ENCODE data around the gene KLHL17. TPM values are rescaled to one million over a fixed set of nuclear protein-coding genes. Genes with fewer than 3 reads are reported as not detected.
"Not testable (repeated sequence)": the region's sequence is repeated elsewhere in the genome, so short reads cannot be mapped to it uniquely, and the experiment has no call there.

Gene KLHL17
- total and polyA plus RNA-seq, 5 donors from 2014 or later, result 1.5 to 28.4 (median 1.6) TPM

DNA sequence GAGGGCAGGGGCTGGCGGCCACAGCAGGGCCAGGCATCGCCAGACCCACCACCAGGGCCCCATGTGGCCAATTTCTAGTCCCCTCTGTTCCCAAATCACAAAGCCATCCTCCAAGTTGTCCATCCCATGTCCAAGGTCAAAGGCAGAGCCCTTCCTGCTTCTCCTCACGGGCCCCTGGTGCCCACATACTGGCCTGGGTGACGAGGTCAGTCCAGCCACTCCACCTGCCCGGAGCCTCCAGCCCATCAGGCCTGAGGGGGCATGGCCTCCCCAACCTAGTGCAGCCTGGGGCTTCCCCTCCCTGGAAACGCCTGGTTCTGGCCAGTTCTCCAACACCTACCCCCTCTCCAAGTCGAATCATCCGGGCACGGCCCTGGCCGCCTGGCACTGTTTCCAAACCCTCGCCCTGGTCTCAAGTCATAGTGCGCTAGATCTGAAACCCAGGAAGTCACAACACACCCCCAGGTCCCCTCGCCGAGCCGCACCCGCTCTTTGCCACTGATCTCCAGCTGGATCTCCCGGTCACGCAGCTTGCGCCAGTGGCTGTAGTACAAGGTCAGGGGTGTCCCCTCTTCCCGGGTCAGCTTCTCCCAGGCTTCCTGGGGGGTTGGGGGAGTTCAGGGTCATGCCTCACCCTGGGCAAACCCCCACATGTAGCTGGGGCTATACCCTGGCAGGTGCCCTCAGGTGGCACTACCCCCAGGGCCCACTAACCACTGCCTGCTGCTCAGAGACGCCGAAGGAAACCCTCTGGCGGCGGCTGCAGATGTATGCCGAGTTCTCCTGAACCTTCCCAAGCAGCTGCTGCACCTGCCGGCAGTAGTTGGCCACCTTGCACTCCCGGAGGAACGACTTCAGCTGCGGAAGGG lies 14.5 kb upstream of the KLHL17 start:
- H3K27ac Mint-ChIP-seq, result no peak overlapping the region
- Histone ChIP-seq H3K27ac (ENCODE audit: insufficient read depth, low read length, poor library complexity, severe bottlenecking) (no peak overlapping the region), H3K4me1 (ENCODE audit: control insufficient read depth, insufficient read depth, low read length, poor library complexity, severe bottlenecking) (peaks cover 21% of the 10 kb centered on the region), H3K36me3 (ENCODE audit: control insufficient read depth, insufficient read depth, low read length) (peaks cover 35% of the 10 kb centered on the region), H3K4me3 (ENCODE audit: low read depth, low read length) (no peak overlapping the region), H3K9me3 (ENCODE audit: control insufficient read depth in 2 of 2, low read length in 2 of 2) (no peaks in the 10 kb centered on the region), H3K27me3 (ENCODE audit: control insufficient read depth, insufficient read depth, low read length) (no peaks in the 10 kb centered on the region)
- H3K9me3 Mint-ChIP-seq, result peaks cover 0 to 1% (median 0%) of the 10 kb centered on the region in 7 donors
- H3K27me3 Mint-ChIP-seq, result peaks cover 10% of the 10 kb centered on the region
- peak overlapping the region in 1 of 4 donors; percentile 10 for H3K4me3 Mint-ChIP-seq
- peaks cover 31% of the 10 kb centered on the region for H3K36me3 Mint-ChIP-seq
- H3K4me1 Mint-ChIP-seq, result peaks cover 0 to 9% (median under 1%) of the 10 kb centered on the region in 4 donors
- DNase-seq (no peak), ATAC-seq (ENCODE audit: low read depth in 2 of 2) (no peak)

- not testable (repeated sequence) for H3K27ac Mint-ChIP-seq; H3K4me1 Mint-ChIP-seq; H3K9me3 Mint-ChIP-seq; H3K4me3 Mint-ChIP-seq; H3K27ac ChIP-seq (ENCODE audit: insufficient read depth, low read length, poor library complexity, severe bottlenecking); H3K27me3 Mint-ChIP-seq; H3K9me3 ChIP-seq (ENCODE audit: control insufficient read depth in 2 of 2, low read length in 2 of 2); H3K4me3 ChIP-seq (ENCODE audit: low read depth, low read length); DNase-seq; ATAC-seq (ENCODE audit: low read depth in 2 of 2); H3K27me3 ChIP-seq (ENCODE audit: control insufficient read depth, insufficient read depth, low read length)
- Histone ChIP-seq H3K4me1 (ENCODE audit: control insufficient read depth, insufficient read depth, low read length, poor library complexity, severe bottlenecking) (peaks cover 12% of the 10 kb centered on the region), H3K36me3 (ENCODE audit: control insufficient read depth, insufficient read depth, low read length) (peaks cover 43% of the 10 kb centered on the region)
- peaks cover 36% of the 10 kb centered on the region for H3K36me3 Mint-ChIP-seq
These were observed 13.6 kb upstream of the KLHL17 start for GRCh38 chr1:946811-947210.

- H3K9me3 Mint-ChIP-seq, result peaks cover 0 to 1% (median 0%) of the 10 kb centered on the region in 7 donors
- peaks cover 4% of the 10 kb centered on the region for H3K27me3 Mint-ChIP-seq
- no peak overlapping the region for H3K27ac Mint-ChIP-seq
- Histone ChIP-seq H3K27me3 (ENCODE audit: control insufficient read depth, insufficient read depth, low read length) (no peaks in the 10 kb centered on the region), H3K36me3 (ENCODE audit: control insufficient read depth, insufficient read depth, low read length) (peaks cover 51% of the 10 kb centered on the region), H3K4me3 (ENCODE audit: low read depth, low read length) (no peak overlapping the region), H3K9me3 (ENCODE audit: control insufficient read depth in 2 of 2, low read length in 2 of 2) (no peaks in the 10 kb centered on the region), H3K4me1 (ENCODE audit: control insufficient read depth, insufficient read depth, low read length, poor library complexity, severe bottlenecking) (peaks cover under 1% of the 10 kb centered on the region), H3K27ac (ENCODE audit: insufficient read depth, low read length, poor library complexity, severe bottlenecking) (no peak overlapping the region)
- ATAC-seq (ENCODE audit: low read depth in 2 of 2) (no peak), DNase-seq (no peak)
- peaks cover 0 to 8% (median under 1%) of the 10 kb centered on the region in 4 donors for H3K4me1 Mint-ChIP-seq
- peaks cover 36% of the 10 kb centered on the region for H3K36me3 Mint-ChIP-seq
- no peak overlapping the region for H3K4me3 Mint-ChIP-seq
These were observed 12.4 kb upstream of the KLHL17 start for GRCh38 chr1:947958-948357.

DNA sequence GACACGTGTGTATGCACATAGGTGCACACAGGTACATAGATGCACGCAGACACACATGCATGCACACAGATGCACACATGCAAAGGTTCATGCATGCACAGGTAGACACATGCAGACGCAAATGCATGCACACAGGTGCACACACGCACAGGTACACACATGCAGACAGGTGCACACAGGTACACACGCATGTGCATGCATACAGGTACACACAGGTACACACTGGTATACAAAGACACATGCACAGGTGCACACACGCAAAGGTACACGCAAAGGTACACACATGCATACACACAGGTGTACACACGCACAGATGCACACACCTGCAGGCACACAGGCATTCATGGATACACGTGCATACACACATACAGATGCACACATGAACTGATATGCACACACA lies 10.1 kb upstream of the KLHL17 start:
- Histone ChIP-seq H3K4me1 (ENCODE audit: control insufficient read depth, insufficient read depth, low read length, poor library complexity, severe bottlenecking) (no peaks in the 10 kb centered on the region), H3K27ac (ENCODE audit: insufficient read depth, low read length, poor library complexity, severe bottlenecking) (no peak overlapping the region)
- H3K36me3 Mint-ChIP-seq, result peaks cover 54% of the 10 kb centered on the region

GRCh38 chr1:950881-951280 lies 9.5 kb upstream of the KLHL17 start:
- H3K4me1 Mint-ChIP-seq, result peaks cover 0 to 11% (median 5%) of the 10 kb centered on the region in 4 donors
- Histone ChIP-seq H3K4me3 (ENCODE audit: low read depth, low read length) (no peak overlapping the region), H3K36me3 (ENCODE audit: control insufficient read depth, insufficient read depth, low read length) (peaks cover 79% of the 10 kb centered on the region), H3K4me1 (ENCODE audit: control insufficient read depth, insufficient read depth, low read length, poor library complexity, severe bottlenecking) (no peaks in the 10 kb centered on the region), H3K27ac (ENCODE audit: insufficient read depth, low read length, poor library complexity, severe bottlenecking) (no peak overlapping the region), H3K9me3 (ENCODE audit: control insufficient read depth in 2 of 2, low read length in 2 of 2) (no peaks in the 10 kb centered on the region), H3K27me3 (ENCODE audit: control insufficient read depth, insufficient read depth, low read length) (no peaks in the 10 kb centered on the region)
- DNase-seq (no peak), ATAC-seq (ENCODE audit: low read depth in 2 of 2) (no peak)
- H3K9me3 Mint-ChIP-seq, result peaks cover 0 to 1% (median 0%) of the 10 kb centered on the region in 7 donors
- H3K4me3 Mint-ChIP-seq, result peak overlapping the region in 1 of 4 donors; percentile 56
- no peaks in the 10 kb centered on the region for H3K27me3 Mint-ChIP-seq
- H3K36me3 Mint-ChIP-seq, result peaks cover 50% of the 10 kb centered on the region
- H3K27ac Mint-ChIP-seq, result no peak overlapping the region

More for the DNA sequence above, 10.1 kb upstream of the KLHL17 start:
- H3K4me3 Mint-ChIP-seq, result peak overlapping the region in 1 of 4 donors; percentile 56
- Histone ChIP-seq H3K9me3 (ENCODE audit: control insufficient read depth in 2 of 2, low read length in 2 of 2) (no peaks in the 10 kb centered on the region), H3K4me3 (ENCODE audit: low read depth, low read length) (no peak overlapping the region), H3K27me3 (ENCODE audit: control insufficient read depth, insufficient read depth, low read length) (no peaks in the 10 kb centered on the region), H3K36me3 (ENCODE audit: control insufficient read depth, insufficient read depth, low read length) (peaks cover 73% of the 10 kb centered on the region)
- H3K27ac Mint-ChIP-seq, result no peak overlapping the region
- no peaks in the 10 kb centered on the region for H3K27me3 Mint-ChIP-seq
- ATAC-seq (ENCODE audit: low read depth in 2 of 2), result no peak
- DNase-seq, result no peak
- peaks cover 0 to 10% (median 4%) of the 10 kb centered on the region in 4 donors for H3K4me1 Mint-ChIP-seq
- peaks cover 0 to 1% (median 0%) of the 10 kb centered on the region in 7 donors for H3K9me3 Mint-ChIP-seq

DNA sequence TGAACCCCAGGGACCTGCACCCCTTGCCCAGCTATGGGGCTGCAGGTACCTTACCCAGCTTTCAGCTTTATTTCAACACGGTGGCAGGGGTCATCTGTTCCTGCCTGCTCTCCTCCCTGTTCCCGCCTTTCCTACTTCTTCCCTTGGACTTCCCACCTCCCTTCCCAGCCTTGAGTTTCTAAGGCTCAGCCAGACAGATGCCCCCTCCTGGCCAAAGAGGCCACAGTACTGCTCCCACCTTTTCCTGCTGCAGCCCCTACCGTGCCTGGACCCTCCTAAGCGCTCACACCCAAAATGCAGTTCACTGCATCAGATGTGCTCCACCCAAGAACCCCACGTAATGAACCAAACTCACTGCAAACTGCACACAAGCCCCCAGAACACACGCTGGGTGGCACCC lies 9.0 kb upstream of the KLHL17 start:
- Mint-ChIP-seq H3K27me3 (no peaks in the 10 kb centered on the region), H3K9me3 (peaks cover 0 to 1% (median 0%) of the 10 kb centered on the region in 7 donors), H3K36me3 (peaks cover 48% of the 10 kb centered on the region), H3K4me1 (peaks cover 0 to 11% (median 5%) of the 10 kb centered on the region in 4 donors), H3K4me3 (peak overlapping the region in 1 of 4 donors; percentile 60), H3K27ac (no peak overlapping the region)
- ATAC-seq (ENCODE audit: low read depth in 2 of 2) (no peak), DNase-seq (no peak)
- no peaks in the 10 kb centered on the region for H3K27me3 ChIP-seq (ENCODE audit: control insufficient read depth, insufficient read depth, low read length)
- H3K36me3 ChIP-seq (ENCODE audit: control insufficient read depth, insufficient read depth, low read length), result peaks cover 84% of the 10 kb centered on the region
- H3K9me3 ChIP-seq (ENCODE audit: control insufficient read depth in 2 of 2, low read length in 2 of 2), result no peaks in the 10 kb centered on the region
- H3K4me3 ChIP-seq (ENCODE audit: low read depth, low read length), result no peak overlapping the region
- no peaks in the 10 kb centered on the region for H3K4me1 ChIP-seq (ENCODE audit: control insufficient read depth, insufficient read depth, low read length, poor library complexity, severe bottlenecking)
- no peak overlapping the region for H3K27ac ChIP-seq (ENCODE audit: insufficient read depth, low read length, poor library complexity, severe bottlenecking)

- H3K27me3 Mint-ChIP-seq, result no peaks in the 10 kb centered on the region
- peaks cover 2% of the 10 kb centered on the region for H3K4me1 ChIP-seq (ENCODE audit: control insufficient read depth, insufficient read depth, low read length, poor library complexity, severe bottlenecking)
- H3K9me3 ChIP-seq (ENCODE audit: control insufficient read depth in 2 of 2, low read length in 2 of 2), result no peaks in the 10 kb centered on the region
- H3K36me3 Mint-ChIP-seq, result peaks cover 45% of the 10 kb centered on the region
- H3K4me3 ChIP-seq (ENCODE audit: low read depth, low read length), result no peak overlapping the region
- no peak overlapping the region for H3K4me3 Mint-ChIP-seq
- no peak overlapping the region for H3K27ac Mint-ChIP-seq
- H3K36me3 ChIP-seq (ENCODE audit: control insufficient read depth, insufficient read depth, low read length), result peaks cover 83% of the 10 kb centered on the region
- H3K9me3 Mint-ChIP-seq, result peaks cover 0 to 1% (median 0%) of the 10 kb centered on the region in 7 donors
- H3K27ac ChIP-seq (ENCODE audit: insufficient read depth, low read length, poor library complexity, severe bottlenecking), result no peak overlapping the region
- no peaks in the 10 kb centered on the region for H3K27me3 ChIP-seq (ENCODE audit: control insufficient read depth, insufficient read depth, low read length)
- ATAC-seq (ENCODE audit: low read depth in 2 of 2), result no peak
- DNase-seq, result no peak
- H3K4me1 Mint-ChIP-seq, result peaks cover 0 to 12% (median 5%) of the 10 kb centered on the region in 4 donors
These were observed 8.2 kb upstream of the KLHL17 start for GRCh38 chr1:952201-952600.

Measured in CD4-positive, CD25-positive, alpha-beta regulatory T cell (primary cell).